Measurements from ENCODE around the gene CFAP46.

DNA sequence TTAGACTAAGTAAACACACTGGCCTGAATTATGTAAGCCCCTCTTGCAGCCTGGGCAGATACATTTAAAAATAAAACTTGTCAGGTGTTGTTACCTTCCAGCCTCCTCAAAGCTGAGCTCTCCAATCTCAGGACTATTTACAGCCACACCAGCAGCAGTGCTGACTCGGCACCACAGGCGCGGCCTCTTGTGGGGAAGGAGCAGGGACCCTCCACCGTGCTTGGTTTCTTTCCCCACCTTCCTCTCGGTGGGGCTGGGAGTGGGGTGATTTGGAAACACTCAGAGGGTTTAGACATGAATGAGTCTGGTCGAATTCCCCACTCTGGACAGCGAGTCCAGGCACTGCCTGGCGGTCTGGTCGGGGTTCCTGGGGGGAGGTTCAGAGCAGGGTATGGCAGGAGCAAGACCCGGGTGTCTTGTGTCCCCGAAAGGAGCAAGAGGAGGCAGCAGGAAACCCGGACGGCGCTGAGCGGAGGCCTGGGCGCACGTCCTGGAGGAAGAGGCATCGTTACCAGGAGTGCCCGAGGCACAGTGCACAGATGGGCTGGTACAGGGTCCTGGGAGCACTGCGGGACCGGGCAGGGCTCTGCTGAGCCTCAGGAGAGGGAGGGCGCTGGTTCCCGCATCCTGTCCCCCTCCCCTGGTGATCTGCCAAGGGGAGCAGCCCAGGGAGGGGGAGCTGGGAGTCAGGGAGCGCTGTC is 29.2 kb upstream of the CFAP46 start:
- TF ChIP-seq, protein P1, sequence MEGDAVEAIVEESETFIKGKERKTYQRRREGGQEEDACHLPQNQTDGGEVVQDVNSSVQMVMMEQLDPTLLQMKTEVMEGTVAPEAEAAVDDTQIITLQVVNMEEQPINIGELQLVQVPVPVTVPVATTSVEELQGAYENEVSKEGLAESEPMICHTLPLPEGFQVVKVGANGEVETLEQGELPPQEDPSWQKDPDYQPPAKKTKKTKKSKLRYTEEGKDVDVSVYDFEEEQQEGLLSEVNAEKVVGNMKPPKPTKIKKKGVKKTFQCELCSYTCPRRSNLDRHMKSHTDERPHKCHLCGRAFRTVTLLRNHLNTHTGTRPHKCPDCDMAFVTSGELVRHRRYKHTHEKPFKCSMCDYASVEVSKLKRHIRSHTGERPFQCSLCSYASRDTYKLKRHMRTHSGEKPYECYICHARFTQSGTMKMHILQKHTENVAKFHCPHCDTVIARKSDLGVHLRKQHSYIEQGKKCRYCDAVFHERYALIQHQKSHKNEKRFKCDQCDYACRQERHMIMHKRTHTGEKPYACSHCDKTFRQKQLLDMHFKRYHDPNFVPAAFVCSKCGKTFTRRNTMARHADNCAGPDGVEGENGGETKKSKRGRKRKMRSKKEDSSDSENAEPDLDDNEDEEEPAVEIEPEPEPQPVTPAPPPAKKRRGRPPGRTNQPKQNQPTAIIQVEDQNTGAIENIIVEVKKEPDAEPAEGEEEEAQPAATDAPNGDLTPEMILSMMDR (conservative IDR thresholded peaks at IDR 0.05; ENCODE audit: low read length): no peak
- no peak for TF ChIP-seq EZH2phosphoT487 (IDR thresholded peaks at IDR 0.05; ENCODE audit: borderline replicate concordance, low read depth, low read length)
